Right lobe of liver (tissue), 6 donors: ENCODE data around the gene GJD3. TPM values are rescaled to one million over a fixed set of nuclear protein-coding genes. Genes with fewer than 3 reads are reported as not detected.
"Not testable (repeated sequence)": the region's sequence is repeated elsewhere in the genome, so short reads cannot be mapped to it uniquely, and the experiment has no call there.

Experiments used
- ATAC-seq, 4 donors: fragments of 200-7000 bp; cut with Tn5 transposase; one replicate each; pipeline ENCODE4 v1.9.1; 2020; ENCODE audit warnings: mild to moderate bottlenecking in 4 of 4, moderate library complexity in 4 of 4
- DNase-seq, 3 donors: peaks; one replicate each; pipeline ENCODE4 v3.0.0-alpha.2; 2020
- H3K27ac ChIP-seq, 3 donors: fragments of 200-600 bp; one replicate each; pipeline ENCODE4 v1.8.0; 2022
- H3K27me3 ChIP-seq, 2 donors: fragments of 200-600 bp; one replicate each; pipeline ENCODE4 v1.8.0; 2022
- H3K36me3 ChIP-seq, 4 donors: fragments of 200-600 bp; sonication (generic) in 1 of 4; one replicate each; pipeline versions ENCODE4 v1.5.1 to v1.8.0; 2017 to 2022; ENCODE audit warnings: control low read depth in 1 of 4
- H3K4me1 ChIP-seq, 4 donors: fragments of 200-600 bp; sonication (generic) in 1 of 4; one replicate each; pipeline versions ENCODE4 v1.5.1 to v1.8.0; 2017 to 2022; ENCODE audit warnings: control low read depth in 1 of 4
- H3K4me3 ChIP-seq, 3 donors: fragments of 200-600 bp; one replicate each; pipeline ENCODE4 v1.8.0; 2022
- H3K9me3 ChIP-seq, 4 donors: fragments of 200-600 bp; sonication (generic) in 1 of 4; one replicate each; pipeline versions ENCODE4 v1.5.1 to v1.8.0; 2017 to 2022; ENCODE audit warnings: control low read depth in 1 of 4
- POLR2A ChIP-seq: fragments of 450-650 bp; IDR thresholded peaks from one replicate; pipeline ENCODE4 v1.6.1; 2017; ENCODE audit warnings: antibody characterized with exemption, mild to moderate bottlenecking
- WGBS: methylation state at CpG from one replicate; pipeline ENCODE4 v1.1.6; 2018; ENCODE audit warnings: low coverage, low lambda C conversion rate; ENCODE audit not compliant: insufficient coverage; ENCODE audit errors: missing lambda C conversion rate; 5-methylcytosine and 5-hydroxymethylcytosine counted together
- intact Hi-C, 2 donors: fragments of 100-400 bp; cut with DNase I; formaldehyde crosslinking; loops; one replicate each; pipeline versions ENCODE4 v1.11.2 to v1.14.1; 2022
- total RNA-seq, 6 experiments: library from RNA; depleted of rRNA in 2 of 6; stranded (reverse); fragments of >200 nt in 2 of 6; fragmentation: NEBNext Ultra II Directional in 3 of 6; extraction: Animal tissue kit (Norgen Biotek cat#: 25700) in 3 of 6; gene quantifications; one replicate each; pipeline versions ENCODE4 v1.1.0 to v1.2.4, GENCODE V29; 2016 to 2023
- TF ChIP-seq, protein P1 (sequence below), 4 donors: fragments of 200-600 bp in 3 of 4; fragments of 450-650 bp in 1 of 4; IDR thresholded peaks; one replicate each; pipeline versions ENCODE4 v1.5.1 to v1.8.0; 2016 to 2022; ENCODE audit warnings: antibody characterized with exemption in 4 of 4, mild to moderate bottlenecking in 2 of 4
- donor health status: DM: no; HTN: yes; CAD: no.
- donor health status: DM: no; HTN: no; CAD: no.
- donor health status: DM: no; HTN: no; CAD: no.
- donor health status: DM: no; HTN: yes; CAD: no.
- donor health status: DM: no; HTN: yes; CAD: no.

GJD3 gene
- total RNA-seq, 6 experiments from 2014 or later, result 0.22 to 0.78 (median 0.37) TPM; not detected in 1

DNA sequence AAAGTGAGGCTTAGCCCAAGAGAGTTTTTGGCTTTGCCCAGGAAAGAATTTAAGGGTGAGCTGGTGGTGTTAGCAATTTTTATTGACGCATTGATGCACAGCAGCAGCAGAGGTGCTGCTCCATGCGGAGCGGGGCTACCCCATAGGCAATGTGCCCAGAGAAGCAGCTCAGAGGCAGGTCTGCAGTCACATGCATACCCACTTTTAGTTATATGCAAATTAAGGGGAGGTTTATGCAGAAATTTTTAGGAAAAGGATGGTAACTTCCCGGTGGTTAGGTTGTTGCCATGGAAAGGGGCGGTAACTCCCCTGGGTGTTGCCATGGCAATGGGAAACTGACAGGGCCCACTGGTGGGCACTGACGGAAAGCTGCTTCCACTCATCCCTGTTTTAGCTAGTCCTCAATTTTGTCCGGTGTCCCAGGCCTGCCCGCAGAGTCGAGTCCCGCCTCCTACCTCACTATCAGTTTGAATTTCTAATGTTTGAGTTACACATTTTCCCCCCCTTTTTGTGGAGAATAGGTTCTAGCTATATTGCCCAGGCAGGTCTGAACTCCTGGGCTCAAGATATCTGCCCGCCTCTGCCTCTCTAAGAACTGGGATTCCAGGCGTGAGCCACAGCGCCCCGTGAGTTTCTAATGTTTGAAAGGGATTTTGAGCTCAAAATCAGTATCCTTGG lies 10.4 kb upstream of the GJD3 start:
- ATAC-seq (no peak), DNase-seq (no peak)
- no peaks in the 10 kb centered on the region for H3K4me1 ChIP-seq
- 87% methylated on average over 12 of the region's 14 CpGs for WGBS
- intact Hi-C loops, result loop anchor here in 1 of 2 donors (5.0 kb wide), 1 partner anchor 32 kb away; no protein-coding TSS in a partner anchor
- H3K4me3 ChIP-seq, result no peak overlapping the region
- no peaks in the 10 kb centered on the region for H3K9me3 ChIP-seq
- H3K27me3 ChIP-seq, result no peaks in the 10 kb centered on the region
- no peak overlapping the region for H3K27ac ChIP-seq
- TF ChIP-seq, protein P1, sequence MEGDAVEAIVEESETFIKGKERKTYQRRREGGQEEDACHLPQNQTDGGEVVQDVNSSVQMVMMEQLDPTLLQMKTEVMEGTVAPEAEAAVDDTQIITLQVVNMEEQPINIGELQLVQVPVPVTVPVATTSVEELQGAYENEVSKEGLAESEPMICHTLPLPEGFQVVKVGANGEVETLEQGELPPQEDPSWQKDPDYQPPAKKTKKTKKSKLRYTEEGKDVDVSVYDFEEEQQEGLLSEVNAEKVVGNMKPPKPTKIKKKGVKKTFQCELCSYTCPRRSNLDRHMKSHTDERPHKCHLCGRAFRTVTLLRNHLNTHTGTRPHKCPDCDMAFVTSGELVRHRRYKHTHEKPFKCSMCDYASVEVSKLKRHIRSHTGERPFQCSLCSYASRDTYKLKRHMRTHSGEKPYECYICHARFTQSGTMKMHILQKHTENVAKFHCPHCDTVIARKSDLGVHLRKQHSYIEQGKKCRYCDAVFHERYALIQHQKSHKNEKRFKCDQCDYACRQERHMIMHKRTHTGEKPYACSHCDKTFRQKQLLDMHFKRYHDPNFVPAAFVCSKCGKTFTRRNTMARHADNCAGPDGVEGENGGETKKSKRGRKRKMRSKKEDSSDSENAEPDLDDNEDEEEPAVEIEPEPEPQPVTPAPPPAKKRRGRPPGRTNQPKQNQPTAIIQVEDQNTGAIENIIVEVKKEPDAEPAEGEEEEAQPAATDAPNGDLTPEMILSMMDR (IDR thresholded peaks at IDR 0.05), result no peak
- no peak for TF ChIP-seq POLR2A
- no peaks in the 10 kb centered on the region for H3K36me3 ChIP-seq

DNA sequence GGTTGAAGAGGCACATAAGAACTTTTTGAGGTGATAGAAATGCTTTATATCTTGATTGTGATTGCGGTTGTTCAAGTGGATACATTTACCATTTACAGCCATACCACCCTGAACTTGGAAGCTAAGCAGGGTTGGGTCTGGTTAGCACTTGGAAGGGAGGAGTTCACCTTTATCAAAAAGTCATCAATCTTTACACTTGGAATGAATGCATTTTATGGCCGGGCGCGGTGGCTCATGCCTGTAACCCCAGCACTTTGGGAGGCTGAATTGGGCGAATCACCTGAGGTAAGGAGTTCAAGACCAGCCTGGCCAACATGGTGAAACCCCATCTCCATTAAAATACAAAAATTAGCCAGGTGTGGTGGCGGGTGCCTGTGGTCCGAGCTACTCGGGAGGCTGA lies 9.5 kb upstream of the GJD3 start:
- no peaks in the 10 kb centered on the region for H3K27me3 ChIP-seq
- no peak for TF ChIP-seq POLR2A
- TF ChIP-seq, protein P1 (IDR thresholded peaks at IDR 0.05), result no peak
- no peaks in the 10 kb centered on the region for H3K36me3 ChIP-seq
- H3K4me3 ChIP-seq, result no peak overlapping the region
- no peak for ATAC-seq
- H3K4me1 ChIP-seq, result no peaks in the 10 kb centered on the region
- H3K27ac ChIP-seq, result no peak overlapping the region
- intact Hi-C loops, result loop anchor here in 1 of 2 donors (5.0 kb wide), 1 partner anchor 33 kb away; no protein-coding TSS in a partner anchor
- H3K9me3 ChIP-seq, result no peaks in the 10 kb centered on the region
- DNase-seq, result no peak
- WGBS, result 54% methylated on average over 3 of the region's 8 CpGs

DNA sequence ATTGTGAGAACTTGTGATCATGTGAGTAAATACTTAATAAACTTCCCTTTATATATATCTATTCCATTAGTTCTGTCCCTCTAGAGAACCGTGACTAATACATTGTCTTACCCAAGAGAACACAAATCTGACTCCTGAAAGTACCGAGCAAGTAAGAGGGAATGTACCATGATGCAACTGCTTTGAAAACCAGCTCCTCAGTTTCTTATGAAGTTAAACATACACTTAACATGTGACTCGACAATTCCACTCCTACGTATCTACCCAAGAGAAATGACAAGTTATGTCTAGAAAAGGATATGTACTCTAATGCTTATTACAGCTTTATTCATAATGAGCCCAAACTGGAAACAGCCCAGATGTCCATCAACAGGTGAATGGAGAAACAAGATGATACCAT lies 8.8 kb upstream of the GJD3 start:
- ATAC-seq, result no peak
- 77% methylated on average over 4 of the region's 4 CpGs for WGBS
- Histone ChIP-seq H3K4me1 (no peaks in the 10 kb centered on the region), H3K36me3 (no peaks in the 10 kb centered on the region), H3K4me3 (no peak overlapping the region), H3K27me3 (no peaks in the 10 kb centered on the region), H3K9me3 (no peaks in the 10 kb centered on the region), H3K27ac (no peak overlapping the region)
- no peak for DNase-seq
- intact Hi-C loops, result loop anchor here in 1 of 2 donors (5.0 kb wide), 1 partner anchor 34 kb away; no protein-coding TSS in a partner anchor
- TF ChIP-seq, protein P1 (IDR thresholded peaks at IDR 0.05), result no peak
- TF ChIP-seq POLR2A, result no peak

DNA sequence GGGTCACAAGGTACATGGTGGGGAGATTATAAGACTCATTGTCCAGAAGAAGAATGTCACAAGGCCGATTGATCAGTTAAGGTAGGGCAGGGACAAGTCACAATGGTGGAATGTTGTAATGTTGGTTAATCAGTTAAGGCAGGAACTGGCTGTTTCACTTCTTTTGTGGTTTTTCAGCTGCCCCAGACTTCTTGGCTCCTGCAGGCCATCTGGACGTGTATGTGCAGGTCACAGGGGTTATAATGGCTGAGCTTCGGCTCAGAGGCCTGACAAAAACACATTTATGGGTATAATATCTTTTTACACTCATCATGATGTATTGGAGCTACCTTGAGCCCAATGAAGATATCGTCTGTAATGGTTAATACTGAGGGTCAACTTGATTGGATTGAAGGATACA lies 8.1 kb upstream of the GJD3 start:
- intact Hi-C loops, result loop anchor here in 1 of 2 donors (5.0 kb wide), 1 partner anchor 35 kb away; no protein-coding TSS in a partner anchor
- DNase-seq, H3K36me3 ChIP-seq, H3K9me3 ChIP-seq, ATAC-seq, H3K4me3 ChIP-seq, H3K4me1 ChIP-seq, H3K27ac ChIP-seq, H3K27me3 ChIP-seq: not testable (repeated sequence)
- 47% methylated on average over 4 of the region's 4 CpGs for WGBS

DNA sequence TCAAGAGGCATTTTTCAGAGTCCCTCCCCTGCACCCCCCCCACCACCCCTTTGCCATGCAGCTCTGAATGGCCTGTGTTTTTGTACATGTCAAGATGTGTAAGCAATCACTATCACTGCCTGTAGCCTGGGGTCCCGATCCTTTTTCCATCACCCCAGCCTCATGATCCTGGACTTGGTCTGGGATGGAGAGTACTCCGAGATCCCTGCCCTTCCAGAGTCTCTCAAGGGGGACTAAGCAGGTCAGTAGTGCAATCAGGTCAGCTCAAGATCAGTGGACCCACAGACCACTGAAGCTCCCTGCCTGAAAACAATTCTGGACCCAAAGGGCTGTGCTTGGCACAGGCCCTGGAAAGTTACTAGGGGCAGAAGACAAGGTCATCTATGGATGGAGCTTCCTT lies 7.5 kb upstream of the GJD3 start:
- intact Hi-C loops, result loop anchor here in 1 of 2 donors (5.0 kb wide), 1 partner anchor 35 kb away; no protein-coding TSS in a partner anchor
- TF ChIP-seq, protein P1 (IDR thresholded peaks at IDR 0.05), result no peak
- TF ChIP-seq POLR2A, result no peak
- Histone ChIP-seq H3K27ac (no peak overlapping the region), H3K9me3 (no peaks in the 10 kb centered on the region), H3K27me3 (no peaks in the 10 kb centered on the region), H3K4me1 (no peaks in the 10 kb centered on the region), H3K4me3 (no peak overlapping the region), H3K36me3 (no peaks in the 10 kb centered on the region)
- no peak for ATAC-seq
- 100% methylated on average over 2 of the region's 2 CpGs for WGBS
- no peak for DNase-seq
